Neural progenitor cell (in vitro differentiated cells): ENCODE measurements around the gene TTC9. TPM values are rescaled to one million over a fixed set of nuclear protein-coding genes. Genes with fewer than 3 reads are reported as not detected.

Experiments
- DNase-seq: peaks from one replicate; pipeline ENCODE4 v3.0.0-alpha.2; 2016; ENCODE audit warnings: low spot score
- H2AFZ ChIP-seq: fragments of 200-600 bp; sonication (generic); replicated peaks from 2 replicates; pipeline ENCODE4 v1.6.1; 2016; ENCODE audit warnings: antibody characterized with exemption
- H3F3A ChIP-seq: fragments of 200-600 bp; sonication (generic); 2 replicates; pipeline ENCODE4 v1.6.1; 2016; ENCODE audit warnings: antibody characterized with exemption, low read depth
- H3K27ac ChIP-seq: fragments of 200-600 bp; sonication (generic); 2 replicates; pipeline ENCODE4 v1.5.1; 2016; ENCODE audit warnings: mild to moderate bottlenecking
- H3K27me3 ChIP-seq: fragments of 200-600 bp; sonication (generic); 2 replicates; pipeline ENCODE4 v1.6.1; 2016; ENCODE audit warnings: mild to moderate bottlenecking, moderate library complexity
- H3K36me3 ChIP-seq: fragments of 200-600 bp; sonication (generic); 2 replicates; pipeline ENCODE4 v1.5.1; 2016
- H3K4me1 ChIP-seq: fragments of 200-600 bp; sonication (generic); 2 replicates; pipeline ENCODE4 v1.6.1; 2016; ENCODE audit warnings: mixed run types
- H3K4me2 ChIP-seq: fragments of 200-600 bp; sonication (generic); 2 replicates; pipeline ENCODE4 v1.6.1; 2016
- H3K4me3 ChIP-seq: fragments of 200-600 bp; sonication (generic); 2 replicates; pipeline ENCODE4 v1.5.1; 2016
- H3K79me2 ChIP-seq: fragments of 200-600 bp; sonication (generic); 2 replicates; pipeline ENCODE4 v1.6.1; 2016; ENCODE audit warnings: low read depth
- H3K9ac ChIP-seq: fragments of 200-600 bp; sonication (generic); 2 replicates; pipeline ENCODE4 v1.6.1; 2016
- H3K9me3 ChIP-seq: fragments of 200-600 bp; sonication (generic); 2 replicates; pipeline ENCODE4 v1.5.1; 2016; ENCODE audit warnings: low read depth
- H4K20me1 ChIP-seq: fragments of 200-600 bp; sonication (generic); 2 replicates; pipeline ENCODE4 v1.6.1; 2016; ENCODE audit warnings: low read depth
- H3K27ac Mint-ChIP-seq: 3 replicates; pipeline ENCODE4 v1.8.0; 2021; ENCODE audit warnings: mixed read lengths
- H3K27me3 Mint-ChIP-seq: 2 replicates; pipeline ENCODE4 v1.8.0; 2022; ENCODE audit warnings: low read depth, mild to moderate bottlenecking, inconsistent platforms, moderate library complexity, mixed read lengths; ENCODE audit not compliant: insufficient read depth
- H3K36me3 Mint-ChIP-seq: 3 replicates; pipeline ENCODE4 v1.8.0; 2021; ENCODE audit warnings: mixed read lengths
- H3K4me1 Mint-ChIP-seq: 3 replicates; pipeline ENCODE4 v1.8.0; 2021; ENCODE audit warnings: mixed read lengths
- H3K4me3 Mint-ChIP-seq: 3 replicates; pipeline ENCODE4 v1.8.0; 2021; ENCODE audit warnings: mild to moderate bottlenecking, moderate library complexity, mixed read lengths
- H3K9me3 Mint-ChIP-seq: 3 replicates; pipeline ENCODE4 v1.8.0; 2020; ENCODE audit warnings: mixed read lengths
- EZH2 ChIP-seq: fragments of 200-600 bp; sonication (generic); IDR thresholded peaks from 2 replicates; pipeline ENCODE4 v1.6.1; 2017; ENCODE audit warnings: antibody characterized with exemption, mild to moderate bottlenecking, moderate library complexity
- EZH2phosphoT487 ChIP-seq: fragments of 200-600 bp; sonication (generic); IDR thresholded peaks from 2 replicates; pipeline ENCODE4 v1.6.1; 2017; ENCODE audit warnings: antibody characterized with exemption
- total RNA-seq: library from RNA; depleted of rRNA; stranded (reverse); fragments of >200 nt; gene quantifications from 2 replicates; pipeline ENCODE4 v1.2.3, GENCODE V29; 2015; ENCODE audit warnings: low replicate concordance
- TF ChIP-seq, protein P1 (sequence below): fragments of 200-600 bp; sonication (generic); IDR thresholded peaks from 2 replicates; pipeline ENCODE4 v1.5.1; 2017; ENCODE audit warnings: antibody characterized with exemption, mild to moderate bottlenecking

The TTC9 gene
- total RNA-seq, 1 donor from 2014 or later, result 3.5 TPM

GRCh38 chr14:70711451-70711850 is 69.7 kb downstream of the TTC9 start:
- Mint-ChIP-seq H3K4me3 (no peak overlapping the region), H3K27me3 (no peaks in the 10 kb centered on the region), H3K27ac (no peak overlapping the region), H3K36me3 (no peaks in the 10 kb centered on the region), H3K9me3 (no peaks in the 10 kb centered on the region), H3K4me1 (peaks cover 18% of the 10 kb centered on the region)
- Histone ChIP-seq H3K27me3 (no peaks in the 10 kb centered on the region), H4K20me1 (no peaks in the 10 kb centered on the region), H2AFZ (no peak overlapping the region), H3K4me3 (no peak overlapping the region), H3K36me3 (no peaks in the 10 kb centered on the region), H3F3A (no peaks in the 10 kb centered on the region), H3K9ac (no peak overlapping the region), H3K4me1 (peaks cover 6% of the 10 kb centered on the region), H3K4me2 (no peak overlapping the region), H3K79me2 (no peaks in the 10 kb centered on the region), H3K9me3 (no peaks in the 10 kb centered on the region), H3K27ac (no peak overlapping the region)
- no peak for DNase-seq
- TF ChIP-seq EZH2phosphoT487 (no peak), EZH2 (no peak)
- TF ChIP-seq, protein P1, sequence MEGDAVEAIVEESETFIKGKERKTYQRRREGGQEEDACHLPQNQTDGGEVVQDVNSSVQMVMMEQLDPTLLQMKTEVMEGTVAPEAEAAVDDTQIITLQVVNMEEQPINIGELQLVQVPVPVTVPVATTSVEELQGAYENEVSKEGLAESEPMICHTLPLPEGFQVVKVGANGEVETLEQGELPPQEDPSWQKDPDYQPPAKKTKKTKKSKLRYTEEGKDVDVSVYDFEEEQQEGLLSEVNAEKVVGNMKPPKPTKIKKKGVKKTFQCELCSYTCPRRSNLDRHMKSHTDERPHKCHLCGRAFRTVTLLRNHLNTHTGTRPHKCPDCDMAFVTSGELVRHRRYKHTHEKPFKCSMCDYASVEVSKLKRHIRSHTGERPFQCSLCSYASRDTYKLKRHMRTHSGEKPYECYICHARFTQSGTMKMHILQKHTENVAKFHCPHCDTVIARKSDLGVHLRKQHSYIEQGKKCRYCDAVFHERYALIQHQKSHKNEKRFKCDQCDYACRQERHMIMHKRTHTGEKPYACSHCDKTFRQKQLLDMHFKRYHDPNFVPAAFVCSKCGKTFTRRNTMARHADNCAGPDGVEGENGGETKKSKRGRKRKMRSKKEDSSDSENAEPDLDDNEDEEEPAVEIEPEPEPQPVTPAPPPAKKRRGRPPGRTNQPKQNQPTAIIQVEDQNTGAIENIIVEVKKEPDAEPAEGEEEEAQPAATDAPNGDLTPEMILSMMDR, result no peak

DNA sequence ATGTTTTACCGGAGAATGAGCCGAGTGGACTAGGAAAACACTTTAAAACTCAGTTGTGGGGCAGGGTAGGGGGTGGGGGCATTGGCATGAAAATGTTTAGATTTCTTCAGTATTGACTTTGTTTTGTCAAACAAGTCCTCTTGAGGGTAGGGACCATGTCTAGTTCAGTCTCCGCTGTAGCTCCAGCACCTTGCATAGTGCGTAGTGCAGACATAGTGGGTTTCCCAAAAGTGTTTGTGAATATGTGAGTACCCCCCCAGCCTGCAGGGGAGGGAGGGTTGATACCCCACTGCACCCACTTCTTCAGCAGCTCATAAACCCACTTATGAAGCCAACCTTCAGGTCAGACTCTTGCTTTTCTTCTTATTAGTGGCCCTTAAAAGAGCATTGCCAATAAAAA is 71.4 kb downstream of the TTC9 start:
- no peak for DNase-seq
- Histone ChIP-seq H3K9me3 (no peaks in the 10 kb centered on the region), H3K4me3 (no peak overlapping the region), H3K4me1 (peaks cover 6% of the 10 kb centered on the region), H3K36me3 (no peaks in the 10 kb centered on the region), H3K79me2 (no peaks in the 10 kb centered on the region), H3K27ac (no peak overlapping the region), H3K27me3 (no peaks in the 10 kb centered on the region), H3K4me2 (no peak overlapping the region), H3F3A (no peaks in the 10 kb centered on the region), H4K20me1 (no peaks in the 10 kb centered on the region), H3K9ac (no peak overlapping the region), H2AFZ (peak overlapping the region; percentile 84)
- Mint-ChIP-seq H3K9me3 (no peaks in the 10 kb centered on the region), H3K4me1 (peaks cover 14% of the 10 kb centered on the region), H3K27ac (peak overlapping the region; percentile 88), H3K36me3 (no peaks in the 10 kb centered on the region), H3K27me3 (no peaks in the 10 kb centered on the region), H3K4me3 (no peak overlapping the region)
- TF ChIP-seq, protein P1, result no peak

DNA sequence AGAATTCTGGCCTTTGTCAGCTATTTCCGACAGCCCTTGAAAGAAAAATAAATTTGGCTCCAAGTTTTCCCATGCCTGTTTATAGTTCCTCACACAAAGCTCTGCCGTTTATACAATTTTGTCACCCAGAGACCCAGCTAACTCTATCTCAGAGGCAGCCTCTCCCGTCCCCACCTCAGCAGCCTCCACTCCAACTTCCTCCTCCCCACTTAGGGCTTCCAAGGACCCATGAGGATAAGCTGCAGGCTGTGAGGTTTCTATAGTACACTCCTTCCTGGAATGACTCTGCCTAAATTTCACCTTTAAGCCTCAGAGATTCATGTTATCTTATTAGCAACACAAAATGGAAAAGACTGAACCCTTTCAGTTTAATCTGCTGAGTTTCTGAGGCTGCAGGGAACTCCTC is 71.8 kb downstream of the TTC9 start:
- H3K27ac ChIP-seq, result no peak overlapping the region
- H3K9me3 Mint-ChIP-seq, result no peaks in the 10 kb centered on the region

More for the DNA sequence above, 71.8 kb downstream of the TTC9 start:
- H3K27ac Mint-ChIP-seq, result peak overlapping the region; percentile 84
- Histone ChIP-seq H3K4me1 (peaks cover 6% of the 10 kb centered on the region), H3K9me3 (no peaks in the 10 kb centered on the region), H3K79me2 (no peaks in the 10 kb centered on the region), H2AFZ (peak overlapping the region; percentile 84), H3K27me3 (no peaks in the 10 kb centered on the region), H3K9ac (no peak overlapping the region), H3F3A (no peaks in the 10 kb centered on the region), H3K36me3 (no peaks in the 10 kb centered on the region), H3K4me2 (no peak overlapping the region), H4K20me1 (no peaks in the 10 kb centered on the region), H3K4me3 (no peak overlapping the region)
- no peaks in the 10 kb centered on the region for H3K36me3 Mint-ChIP-seq
- no peak overlapping the region for H3K4me3 Mint-ChIP-seq
- H3K4me1 Mint-ChIP-seq, result peaks cover 14% of the 10 kb centered on the region
- peak; percentile 31 for DNase-seq
- TF ChIP-seq, protein P1, result no peak
- TF ChIP-seq EZH2phosphoT487, result no peak
- no peak for TF ChIP-seq EZH2
- H3K27me3 Mint-ChIP-seq, result no peaks in the 10 kb centered on the region
